GM12873 (cell line): Measurements from ENCODE around the gene ALS2CL.

Source experiments
- TF ChIP-seq, protein P1 (sequence below): IDR thresholded peaks from 2 replicates; pipeline ENCODE4 v1.5.1; 2012; ENCODE audit warnings: low read depth, mild to moderate bottlenecking, moderate library complexity, low read length, control low read depth; ENCODE audit not compliant: insufficient read depth; ENCODE audit errors: missing control alignments

The ALS2CL gene

DNA sequence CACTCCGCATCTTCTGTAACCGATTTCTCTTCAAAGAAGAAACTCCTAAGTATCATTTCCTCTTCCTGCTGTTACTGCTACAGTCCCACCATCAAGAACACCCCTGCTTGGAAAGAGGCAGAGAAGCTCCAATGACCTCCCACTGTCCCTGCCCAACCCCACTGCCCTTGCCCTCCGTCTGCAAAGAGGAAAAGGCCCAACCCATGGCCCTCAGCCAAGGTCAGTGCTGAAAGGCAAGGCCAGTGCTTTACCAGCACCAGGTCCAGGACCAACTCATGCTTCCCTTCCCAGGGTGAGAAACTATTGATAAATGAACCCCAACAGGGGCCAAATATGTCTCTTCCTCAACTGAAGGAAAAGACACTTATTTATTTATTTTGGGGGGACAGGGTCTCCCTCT lies 58.6 kb downstream of the ALS2CL start:
- TF ChIP-seq, protein P1, sequence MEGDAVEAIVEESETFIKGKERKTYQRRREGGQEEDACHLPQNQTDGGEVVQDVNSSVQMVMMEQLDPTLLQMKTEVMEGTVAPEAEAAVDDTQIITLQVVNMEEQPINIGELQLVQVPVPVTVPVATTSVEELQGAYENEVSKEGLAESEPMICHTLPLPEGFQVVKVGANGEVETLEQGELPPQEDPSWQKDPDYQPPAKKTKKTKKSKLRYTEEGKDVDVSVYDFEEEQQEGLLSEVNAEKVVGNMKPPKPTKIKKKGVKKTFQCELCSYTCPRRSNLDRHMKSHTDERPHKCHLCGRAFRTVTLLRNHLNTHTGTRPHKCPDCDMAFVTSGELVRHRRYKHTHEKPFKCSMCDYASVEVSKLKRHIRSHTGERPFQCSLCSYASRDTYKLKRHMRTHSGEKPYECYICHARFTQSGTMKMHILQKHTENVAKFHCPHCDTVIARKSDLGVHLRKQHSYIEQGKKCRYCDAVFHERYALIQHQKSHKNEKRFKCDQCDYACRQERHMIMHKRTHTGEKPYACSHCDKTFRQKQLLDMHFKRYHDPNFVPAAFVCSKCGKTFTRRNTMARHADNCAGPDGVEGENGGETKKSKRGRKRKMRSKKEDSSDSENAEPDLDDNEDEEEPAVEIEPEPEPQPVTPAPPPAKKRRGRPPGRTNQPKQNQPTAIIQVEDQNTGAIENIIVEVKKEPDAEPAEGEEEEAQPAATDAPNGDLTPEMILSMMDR = no peak

DNA sequence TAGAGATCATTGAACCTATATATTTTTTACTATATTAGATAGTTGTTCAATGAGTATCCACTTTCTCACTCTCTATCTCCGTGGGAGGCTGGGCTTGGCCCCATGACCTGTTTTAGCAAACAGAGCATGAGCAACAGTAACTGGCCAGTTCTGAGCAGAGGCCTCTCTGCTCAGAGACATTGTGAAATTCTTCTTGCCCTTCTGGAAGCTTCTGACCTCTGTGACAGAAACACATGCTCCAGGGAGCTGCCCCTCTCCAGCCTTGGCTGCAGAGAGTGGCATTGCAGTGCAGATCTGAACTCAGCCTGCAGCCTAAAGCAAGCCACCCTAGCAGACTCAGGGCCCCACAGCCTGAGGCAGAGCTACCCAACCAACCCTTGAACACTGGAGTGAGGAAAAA lies 60.7 kb downstream of the ALS2CL start:
- TF ChIP-seq, protein P1 = no peak

DNA sequence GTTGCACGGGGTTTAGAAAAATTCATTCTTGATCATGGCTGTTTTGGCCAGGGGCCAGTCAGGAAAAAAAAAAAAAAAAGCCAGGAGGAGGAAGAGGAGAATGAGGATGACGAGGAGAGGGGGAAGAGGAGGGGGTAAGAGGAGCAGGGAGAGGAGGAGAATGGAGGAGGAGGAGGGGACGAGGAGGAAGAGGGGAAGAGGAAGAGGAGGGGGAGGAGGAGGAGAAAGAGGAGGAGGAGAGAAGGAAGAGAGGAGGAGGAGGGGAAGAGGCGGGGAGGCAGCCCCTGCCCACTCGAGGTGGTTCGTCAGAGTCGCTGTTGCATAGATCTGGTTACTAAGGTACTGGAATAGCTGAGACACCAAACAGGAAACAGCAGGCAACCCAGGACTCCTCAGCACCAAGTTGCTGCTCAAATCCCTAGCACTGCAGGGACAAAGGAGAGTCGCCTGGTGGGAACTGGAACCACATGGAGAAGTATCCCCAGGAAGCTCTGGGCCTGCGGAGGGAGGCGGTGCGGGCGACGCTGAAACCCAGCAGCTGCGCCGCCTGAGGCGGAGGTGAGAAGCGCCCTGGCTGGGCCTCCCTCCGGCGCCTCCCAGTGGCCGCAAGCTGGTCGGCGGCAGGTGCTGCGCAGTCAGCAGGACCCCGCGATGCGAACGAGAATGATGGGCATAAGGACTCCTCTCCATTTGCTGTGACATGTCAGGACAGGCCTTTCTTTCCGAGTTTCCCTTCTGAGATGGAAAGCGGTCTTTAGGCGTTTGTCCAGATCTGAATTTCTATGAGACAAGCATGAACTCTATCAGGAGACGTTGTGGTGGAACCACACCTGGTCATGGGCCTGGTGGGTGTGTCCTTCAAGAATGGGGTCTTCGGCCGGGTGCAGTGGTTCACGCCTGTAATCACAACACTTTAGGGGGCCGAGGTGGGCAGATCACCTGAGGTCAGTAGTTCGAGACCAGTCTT lies 63.6 kb downstream of the ALS2CL start:
- TF ChIP-seq, protein P1 = peak; percentile 99

DNA sequence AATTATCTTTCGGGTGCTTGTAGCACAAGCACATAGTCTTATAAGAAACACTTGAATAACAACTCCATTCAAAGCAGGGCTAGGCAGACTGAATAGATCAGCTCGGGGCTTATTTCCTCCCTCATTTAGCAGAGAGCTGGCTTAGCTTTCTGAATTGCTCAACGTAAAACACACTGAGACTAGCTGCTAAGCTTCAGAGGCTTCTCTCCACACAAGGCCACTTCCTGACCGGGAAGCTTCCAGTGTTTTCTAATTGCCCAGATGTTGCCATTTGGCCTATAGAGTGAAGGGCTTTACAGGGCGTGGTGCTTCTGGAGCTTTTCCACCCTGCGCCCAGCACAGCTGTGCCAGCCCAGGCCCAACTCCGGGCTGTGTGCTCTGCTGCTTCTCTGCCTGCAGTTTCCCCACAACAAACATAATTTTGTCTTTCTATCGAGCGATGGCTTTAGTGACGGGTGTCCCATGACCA lies 64.5 kb downstream of the ALS2CL start:
- TF ChIP-seq, protein P1 = no peak

DNA sequence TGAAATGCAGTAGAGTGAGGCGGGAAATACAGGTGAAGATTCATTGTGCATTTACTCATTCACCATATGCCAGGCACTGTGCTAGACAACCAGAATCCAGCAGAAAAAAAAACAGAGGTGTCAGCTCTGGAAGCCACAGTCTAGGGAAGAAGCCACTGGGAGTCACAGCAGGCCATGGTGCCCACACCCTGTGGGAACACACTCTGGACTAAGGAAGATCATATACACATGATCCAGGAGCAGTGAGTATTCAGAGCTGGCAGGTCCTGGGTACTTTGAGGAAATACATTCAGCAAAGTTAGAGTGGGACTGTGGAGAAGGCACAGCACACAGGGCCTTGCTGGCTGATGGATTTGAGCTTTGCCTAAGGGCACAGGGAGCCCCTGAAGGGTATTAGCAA lies 66.4 kb downstream of the ALS2CL start:
- TF ChIP-seq, protein P1 = no peak

DNA sequence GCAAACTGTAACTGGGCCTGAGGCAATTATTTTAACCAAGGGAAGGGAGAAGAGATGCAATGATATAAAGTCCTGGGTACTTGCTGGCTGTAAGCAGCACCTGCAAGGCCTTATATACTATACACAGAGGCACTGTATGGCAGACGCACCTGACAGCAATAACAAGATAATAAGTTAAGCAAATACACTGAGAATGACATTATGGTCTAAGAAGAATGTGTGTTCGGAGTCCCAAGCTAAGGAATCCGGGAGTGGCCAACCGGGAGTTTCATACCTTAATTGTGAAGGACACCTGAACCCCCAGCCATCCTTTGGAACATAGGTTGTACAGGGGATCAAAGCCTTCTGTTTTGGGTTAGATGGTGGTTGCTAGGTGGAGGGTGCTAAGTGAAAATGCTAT lies 67.4 kb downstream of the ALS2CL start:
- TF ChIP-seq, protein P1 = no peak

DNA sequence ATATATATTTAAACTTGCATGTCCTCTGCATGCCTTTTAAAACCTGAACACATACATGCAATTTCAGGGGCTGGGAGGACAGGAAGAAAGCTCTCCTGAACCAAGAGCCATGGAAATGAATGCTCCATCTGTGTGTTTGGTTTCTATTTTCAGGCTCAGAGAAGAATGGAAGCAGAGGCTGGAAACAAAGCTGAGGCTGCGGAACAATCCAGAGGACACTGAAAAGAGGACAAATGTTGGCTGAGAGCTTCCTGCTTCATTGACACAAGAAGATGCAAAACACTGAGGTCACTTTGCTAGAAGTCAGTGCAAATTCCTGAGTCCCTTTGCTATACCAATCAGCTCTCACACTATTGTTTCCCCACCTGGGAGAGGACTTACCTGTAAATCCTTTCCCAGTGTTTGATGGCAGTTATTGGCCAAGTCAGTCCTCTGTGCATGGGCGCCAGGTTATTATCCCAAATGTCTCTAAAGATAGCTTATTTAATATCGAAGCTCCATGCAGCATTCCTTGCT lies 68.4 kb downstream of the ALS2CL start:
- TF ChIP-seq, protein P1 = no peak
